HG02571 (cell line): ENCODE data around the gene ACOT7.

ENCODE experiments used
- ATAC-seq: cut with Tn5 transposase; IDR thresholded peaks from one replicate; pipeline ENCODE4 v1.9.1; 2021; ENCODE audit warnings: mild to moderate bottlenecking, moderate library complexity; ENCODE audit not compliant: unreplicated experiment

Gene ACOT7

DNA sequence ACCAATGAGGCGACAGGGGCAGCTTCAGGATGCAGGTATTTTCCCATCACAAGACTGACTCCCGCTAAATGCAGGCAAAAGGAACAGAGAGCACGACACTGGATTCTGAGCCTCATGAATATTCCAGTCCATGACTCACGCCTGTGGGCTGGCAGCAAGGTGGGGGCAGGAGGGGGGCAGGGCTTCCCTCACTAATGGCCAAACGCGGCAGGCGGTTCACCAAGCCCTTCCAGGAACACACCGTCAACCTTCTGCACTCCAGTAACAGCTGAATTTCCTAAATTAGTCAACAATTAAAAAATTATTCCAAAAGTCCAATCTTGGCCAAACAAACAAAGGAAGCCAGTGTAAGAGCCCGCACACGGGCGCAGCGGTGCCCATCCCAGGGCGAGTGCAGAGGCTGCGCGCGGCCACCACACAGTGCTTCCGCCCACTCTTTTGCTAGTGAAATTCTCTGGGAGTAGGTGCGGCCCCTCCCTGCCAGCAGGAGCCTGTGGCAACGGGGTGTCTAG lies 120.1 kb downstream of the ACOT7 start:
- ATAC-seq = no peak

DNA sequence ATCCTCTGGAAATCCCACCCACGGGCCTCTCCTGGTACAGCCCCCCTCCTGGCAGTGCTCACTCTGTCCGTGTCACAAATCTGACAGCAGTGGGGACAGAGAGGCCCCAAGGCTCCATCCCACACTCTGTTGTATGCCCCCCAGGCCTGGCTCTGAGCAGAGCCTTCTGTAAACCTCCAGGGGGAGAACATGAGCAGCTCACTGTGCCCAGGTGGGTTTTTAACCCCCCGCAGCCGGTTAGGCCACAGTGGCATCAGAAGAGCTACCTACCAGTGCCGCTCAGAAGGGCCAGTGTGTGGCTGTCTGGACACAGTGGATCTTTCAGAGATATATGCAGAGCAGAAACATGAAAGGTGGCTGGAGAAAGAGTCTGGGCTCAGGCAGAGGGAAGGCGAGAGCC lies 120.7 kb downstream of the ACOT7 start:
- ATAC-seq = no peak

DNA sequence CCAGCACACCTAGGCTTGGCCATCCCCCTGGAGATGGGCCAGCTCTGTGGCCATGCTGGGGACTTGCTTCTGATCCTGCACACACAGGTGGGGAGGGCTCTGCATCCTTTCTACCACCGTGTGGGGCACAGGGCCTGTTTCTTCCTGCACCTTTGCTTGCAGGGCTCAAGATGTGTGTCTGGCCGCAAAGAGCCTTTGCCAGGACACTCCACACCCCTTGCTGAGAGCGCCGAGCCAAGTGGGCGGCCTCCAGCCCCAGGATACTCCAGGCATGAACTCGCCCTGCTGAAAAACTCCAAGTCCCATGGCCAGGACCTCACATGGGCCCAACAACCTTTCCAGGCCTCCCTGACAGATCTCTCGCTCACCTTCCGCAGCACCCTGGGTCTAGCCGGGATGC lies 121.1 kb downstream of the ACOT7 start:
- ATAC-seq = no peak

- no peak for ATAC-seq
Observed at GRCh38 chr1:6271554-6271953, 122.0 kb downstream of the ACOT7 start.

DNA sequence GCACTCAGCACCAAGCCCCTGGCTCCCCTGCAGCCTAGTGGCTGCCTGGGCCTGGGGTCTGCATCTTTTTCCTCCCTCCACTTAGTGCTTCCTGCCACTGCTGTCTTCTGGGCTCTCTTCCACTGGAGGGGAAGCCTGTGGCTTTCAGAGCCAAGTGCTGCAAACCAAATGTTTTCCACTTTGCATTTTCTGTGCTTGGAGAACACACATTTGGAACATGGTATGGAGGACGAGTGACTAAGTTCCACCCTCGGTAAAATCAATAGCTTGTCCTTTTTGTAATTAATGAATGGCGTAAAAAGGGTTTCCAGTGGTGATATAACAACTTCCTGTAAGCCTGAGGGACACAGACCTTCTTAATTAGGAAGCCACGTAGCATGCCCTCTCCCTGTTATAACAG lies 122.6 kb downstream of the ACOT7 start:
- no peak for ATAC-seq

DNA sequence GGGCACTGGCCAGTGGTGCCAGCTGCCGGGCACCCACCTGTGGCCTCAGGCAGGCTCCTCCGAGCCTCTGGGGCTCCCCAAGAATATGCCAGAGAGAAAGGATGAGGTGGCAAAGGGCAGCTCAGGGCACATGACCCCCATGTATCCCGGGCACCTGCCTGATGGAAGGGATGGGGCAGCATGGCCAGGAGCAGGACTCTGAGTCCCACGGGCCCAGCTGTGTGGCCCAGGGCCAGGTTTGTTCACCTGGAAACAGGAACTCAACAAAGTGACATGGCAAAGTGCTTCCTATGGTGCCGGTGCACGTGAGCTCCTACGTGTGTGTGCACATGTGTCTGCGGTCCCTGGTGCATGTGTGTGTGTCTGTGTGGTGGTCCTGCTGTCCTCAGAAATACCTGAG lies 123.2 kb downstream of the ACOT7 start:
- no peak for ATAC-seq

DNA sequence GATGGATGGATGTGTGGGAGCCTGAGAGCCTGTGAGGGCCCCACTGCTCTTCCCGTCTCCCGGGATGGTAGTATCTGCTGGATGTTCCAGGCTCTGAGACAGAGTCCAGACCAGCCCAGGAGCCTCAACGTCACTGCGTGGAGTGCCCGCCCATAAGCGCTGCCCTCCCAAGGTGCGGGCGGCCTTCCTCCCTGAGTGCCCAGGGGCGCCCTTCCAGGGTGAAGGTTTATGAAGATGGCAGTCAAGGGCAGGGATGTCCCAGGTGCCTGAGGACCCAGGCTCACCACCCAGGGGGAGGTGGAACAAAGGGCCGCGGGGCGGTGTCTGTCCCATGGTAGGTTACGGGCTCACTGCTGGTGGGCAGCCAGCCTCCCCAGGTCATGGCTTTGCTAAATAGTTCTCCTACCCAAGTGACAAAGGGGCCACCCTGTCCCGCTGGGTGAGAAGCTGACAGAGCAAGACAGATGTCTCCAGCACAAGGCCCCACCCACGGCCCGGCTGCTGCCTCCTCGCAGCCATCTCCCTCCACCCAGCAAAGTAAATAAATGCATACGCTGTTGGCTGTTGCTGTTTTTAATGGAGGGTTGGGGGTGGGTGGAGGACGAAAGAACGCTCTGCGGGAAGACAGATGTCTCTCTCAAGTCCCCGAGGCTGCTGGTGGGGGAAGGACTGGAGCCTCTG lies 123.7 kb downstream of the ACOT7 start:
- no peak for ATAC-seq

- no peak for ATAC-seq
Observed at GRCh38 chr1:6269296-6269695, 124.3 kb downstream of the ACOT7 start.

DNA sequence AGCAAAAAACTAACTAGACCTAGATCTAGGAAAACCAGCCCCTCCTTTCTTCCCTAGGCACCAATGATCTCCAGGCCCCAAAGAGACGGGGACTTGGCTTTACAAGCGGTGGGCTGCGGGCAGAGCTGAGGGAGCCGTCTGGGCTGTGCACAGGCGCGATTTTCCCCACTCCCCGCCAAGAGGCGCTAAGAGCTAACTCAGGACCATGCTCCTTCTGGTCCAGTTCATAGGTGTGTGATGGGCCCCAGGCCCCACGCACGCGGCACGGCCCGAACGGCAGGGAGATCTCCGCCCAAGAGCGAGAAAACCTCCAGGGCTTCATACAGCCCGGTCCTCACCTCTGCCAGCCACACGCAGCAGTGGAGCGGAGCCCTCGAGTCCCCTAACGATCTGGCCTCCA lies 125.2 kb downstream of the ACOT7 start:
- ATAC-seq = no peak

DNA sequence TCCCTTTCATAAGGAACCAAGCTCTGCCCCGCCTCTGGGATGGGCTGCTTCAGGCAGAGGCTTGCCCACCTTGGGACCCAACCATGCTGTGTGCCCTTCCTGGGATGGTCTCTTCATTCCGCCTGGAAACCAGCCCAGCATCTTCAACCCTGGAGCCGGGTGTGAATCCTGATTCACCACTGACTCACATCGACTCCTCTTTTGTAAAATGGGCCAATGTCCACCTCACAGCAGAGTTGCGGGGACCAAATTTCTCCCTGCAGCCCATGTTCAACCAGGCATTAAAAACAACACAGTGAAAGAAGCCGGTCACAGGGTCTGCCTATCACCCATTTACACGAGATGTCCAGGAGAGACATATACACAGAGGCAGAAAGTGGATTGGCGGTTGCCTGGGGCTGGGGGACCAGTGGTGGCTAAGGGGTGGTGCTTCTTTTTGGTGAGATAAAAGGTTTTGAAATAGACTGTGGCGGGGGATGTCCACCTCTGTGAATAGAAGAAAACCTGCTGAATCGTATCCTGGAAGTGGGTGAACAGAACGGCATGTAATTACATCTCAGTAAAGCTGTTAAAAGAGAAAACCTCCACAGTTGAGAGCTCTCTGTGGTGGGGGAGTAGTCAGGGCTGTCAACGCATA lies 125.8 kb downstream of the ACOT7 start:
- ATAC-seq = no peak

DNA sequence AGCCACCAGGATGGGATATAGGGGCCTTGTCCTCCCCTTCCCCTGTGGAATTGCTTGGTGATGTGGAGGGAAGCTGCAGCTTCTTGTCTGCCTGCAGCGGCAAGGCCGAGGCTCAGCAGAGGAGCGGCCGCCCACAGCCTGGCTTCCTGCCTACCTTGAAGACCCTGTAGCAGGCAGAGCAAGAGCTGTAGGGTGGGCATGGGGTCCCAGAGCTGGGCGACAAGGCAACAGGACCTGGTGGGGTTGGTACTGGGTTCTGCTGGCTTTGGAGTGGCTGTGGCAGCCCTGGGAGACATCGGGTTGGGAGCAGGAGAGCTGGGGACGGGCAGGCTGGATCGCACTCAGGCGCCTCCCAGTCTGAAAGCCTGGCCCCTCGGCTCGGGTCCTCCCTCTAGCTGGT lies 126.9 kb downstream of the ACOT7 start:
- no peak for ATAC-seq

- no peak for ATAC-seq
Observed at GRCh38 chr1:6265151-6265550, 128.4 kb downstream of the ACOT7 start.

DNA sequence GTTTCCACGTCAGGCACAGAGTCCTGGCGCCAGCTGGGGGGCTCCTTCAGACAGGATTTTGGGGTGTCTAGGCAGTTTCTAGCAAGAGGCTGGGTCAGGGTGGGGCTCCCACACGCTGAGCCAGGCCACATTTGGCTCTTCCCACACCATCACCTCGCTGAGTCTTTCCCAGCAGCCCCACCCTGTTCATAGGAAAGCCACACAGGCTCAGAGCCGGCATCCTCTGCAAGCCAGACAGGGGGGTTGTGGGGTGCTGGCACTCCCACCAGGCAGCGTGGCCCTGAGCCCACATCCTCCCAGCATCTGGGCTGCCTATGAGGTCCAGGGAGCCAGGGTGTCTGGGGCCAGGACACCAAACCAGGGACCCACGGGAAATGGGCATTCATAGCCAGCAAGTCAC lies 129.9 kb downstream of the ACOT7 start:
- ATAC-seq = no peak

- no peak for ATAC-seq
Observed at GRCh38 chr1:6262555-6263420, 130.8 kb downstream of the ACOT7 start.

GRCh38 chr1:6261615-6261995 lies 132.0 kb downstream of the ACOT7 start:
- ATAC-seq = no peak

DNA sequence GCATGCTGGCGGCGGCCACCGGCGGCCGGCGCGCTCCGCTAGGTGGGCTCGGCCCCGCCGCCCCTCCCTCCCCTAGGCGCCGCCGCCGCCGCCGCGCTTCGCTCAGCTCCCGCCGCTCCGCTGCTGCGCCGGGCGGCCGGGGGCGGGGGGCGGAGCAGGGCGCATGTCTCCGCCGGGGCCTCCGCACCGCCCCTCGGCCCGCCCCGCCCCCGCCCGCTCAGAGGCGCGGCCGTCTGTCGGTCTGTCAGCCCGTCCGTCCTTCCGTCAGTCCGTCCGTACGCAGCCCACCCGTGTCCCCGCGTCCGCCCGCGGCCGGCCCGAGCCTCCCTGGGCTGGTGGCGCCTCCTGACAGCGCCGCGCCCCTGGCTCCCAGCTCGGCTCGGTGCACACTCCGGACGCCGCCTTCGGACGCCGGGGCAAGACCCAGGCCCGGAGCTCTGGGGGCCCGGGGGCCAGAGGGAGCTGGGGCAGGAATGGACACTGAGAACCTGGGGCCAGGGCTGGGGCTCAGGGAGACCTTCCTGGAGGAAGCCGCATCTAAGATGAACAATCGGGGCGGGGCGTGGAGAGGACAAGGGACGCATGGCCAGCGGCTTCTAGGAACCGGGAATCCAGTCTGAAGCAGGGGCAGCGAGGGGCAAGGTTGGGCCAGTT lies 132.5 kb downstream of the ACOT7 start, which contains the start of gene GPR153:
Gene GPR153, minus strand, starts transcription at position 138 of the 654 bp plus-strand sequence. CDS start 6,193 bp downstream, outside the sequence.
- no peak for ATAC-seq

DNA sequence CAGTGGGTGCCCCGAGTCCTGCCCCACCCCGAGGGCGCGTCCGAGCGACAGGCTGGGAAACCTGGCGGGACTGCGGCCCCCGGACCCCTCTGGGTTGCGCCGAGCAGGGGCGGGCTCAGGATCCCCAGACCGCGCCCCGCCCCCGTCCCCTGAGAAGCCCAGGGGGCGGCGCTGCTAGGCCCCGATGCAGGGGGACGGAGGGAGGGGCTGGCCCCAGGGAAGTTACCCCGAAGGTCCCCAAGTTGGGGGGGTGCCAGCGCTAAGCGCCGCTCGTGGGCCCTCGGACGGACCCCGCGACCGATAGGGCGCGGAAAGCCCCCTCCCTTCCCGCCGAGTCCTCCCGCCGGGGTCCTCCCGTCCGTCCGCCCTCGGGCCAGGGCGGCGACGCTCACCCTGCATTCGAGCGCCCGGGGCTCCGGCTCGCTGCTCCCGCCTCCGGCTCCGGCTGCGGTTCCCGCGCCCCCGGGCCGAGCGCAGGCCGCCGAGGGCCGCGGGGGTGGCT lies 133.1 kb downstream of the ACOT7 start:
- no peak for ATAC-seq

GRCh38 chr1:6259491-6260362 lies 133.8 kb downstream of the ACOT7 start:
- ATAC-seq = no peak

GRCh38 chr1:6258675-6259074 lies 134.9 kb downstream of the ACOT7 start:
- no peak for ATAC-seq

DNA sequence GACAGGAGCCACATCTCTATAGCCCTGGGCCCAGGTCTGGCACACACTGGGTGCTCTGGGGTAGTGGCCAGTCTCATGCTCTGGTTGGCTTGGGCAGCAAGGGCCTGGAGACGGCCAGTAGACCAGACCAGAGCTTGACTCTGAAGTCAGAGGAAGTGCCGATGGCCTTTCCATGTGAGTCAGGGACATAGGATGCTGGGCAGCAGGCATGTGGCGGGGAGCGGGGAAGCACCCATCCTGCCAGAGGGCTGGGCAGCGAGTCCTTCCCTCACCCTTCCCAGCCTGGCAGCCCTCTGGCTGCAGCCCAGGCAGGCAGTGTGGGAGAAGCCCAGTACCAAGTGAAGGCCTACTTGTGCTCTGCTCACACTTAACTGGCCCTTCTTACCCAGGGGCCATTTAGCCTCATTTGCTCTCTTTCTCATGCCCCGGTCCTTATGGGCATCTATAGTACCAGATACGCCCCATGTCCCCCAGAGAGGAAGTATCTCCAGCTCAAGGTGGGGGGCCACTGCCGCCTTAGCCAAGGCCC lies 136.0 kb downstream of the ACOT7 start:
- ATAC-seq = no peak
